ENCODE measurements around the gene PLA2G2F.

PLA2G2F gene

DNA sequence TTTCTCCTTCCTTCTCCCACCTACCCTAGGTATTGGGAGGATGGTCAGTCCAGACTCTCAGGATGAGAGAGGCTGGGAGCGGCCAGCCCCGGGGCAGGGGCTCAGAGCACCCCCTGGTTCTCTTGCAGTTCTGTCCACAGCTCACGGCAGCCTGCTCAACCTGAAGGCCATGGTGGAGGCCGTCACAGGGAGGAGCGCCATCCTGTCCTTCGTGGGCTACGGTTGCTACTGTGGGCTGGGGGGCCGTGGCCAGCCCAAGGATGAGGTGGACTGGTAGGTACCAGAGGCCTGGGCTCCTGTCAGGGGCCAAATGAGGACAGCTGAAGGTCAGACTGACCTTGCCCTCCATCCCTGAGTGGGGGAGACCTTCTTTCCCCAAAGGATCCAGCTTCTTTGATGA, 4.2 kb downstream of the PLA2G2F start:
- no peak for DNase-seq (ENCODE audit: low spot score)

DNA sequence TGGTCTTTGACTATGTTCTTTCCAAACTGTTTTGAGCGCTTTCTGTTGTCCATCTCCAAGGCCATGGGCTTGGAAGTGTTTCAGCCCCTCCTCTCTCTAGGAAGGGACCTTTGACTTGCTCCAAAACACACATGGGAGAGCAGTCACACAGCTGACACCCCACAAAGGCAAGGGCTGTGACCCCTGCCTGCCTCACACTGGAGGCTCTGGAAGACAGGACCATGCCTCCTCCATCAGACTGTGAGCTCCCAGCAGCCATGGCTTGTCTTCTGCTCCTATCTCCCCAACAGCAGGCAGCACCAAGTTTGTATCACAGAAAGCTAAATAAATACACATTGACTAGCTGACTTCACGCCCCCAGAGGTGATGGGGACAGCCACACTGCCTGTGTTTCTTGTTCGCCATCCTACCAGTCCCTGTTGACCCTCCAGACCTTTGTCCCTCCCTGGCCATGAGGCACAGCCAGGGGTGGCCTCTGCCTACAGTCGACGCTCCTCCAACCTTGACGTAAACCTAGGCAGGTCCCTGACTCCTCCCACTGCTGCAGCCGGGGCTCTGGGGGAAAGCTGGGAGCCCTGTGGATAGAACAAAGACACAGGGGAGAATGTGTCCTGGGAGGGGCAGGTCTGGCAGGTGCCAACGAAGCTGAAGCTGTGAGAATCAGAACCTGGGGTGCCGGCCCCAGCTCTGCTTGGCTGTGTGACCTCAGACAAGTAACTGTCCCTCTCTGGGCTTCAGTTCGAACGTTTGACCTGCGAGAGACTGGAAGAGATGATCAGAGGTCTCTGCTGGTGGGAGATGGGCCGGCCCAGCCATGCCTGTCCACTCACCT, 4.8 kb downstream of the PLA2G2F start:
- no peak for DNase-seq (ENCODE audit: low spot score)

DNA sequence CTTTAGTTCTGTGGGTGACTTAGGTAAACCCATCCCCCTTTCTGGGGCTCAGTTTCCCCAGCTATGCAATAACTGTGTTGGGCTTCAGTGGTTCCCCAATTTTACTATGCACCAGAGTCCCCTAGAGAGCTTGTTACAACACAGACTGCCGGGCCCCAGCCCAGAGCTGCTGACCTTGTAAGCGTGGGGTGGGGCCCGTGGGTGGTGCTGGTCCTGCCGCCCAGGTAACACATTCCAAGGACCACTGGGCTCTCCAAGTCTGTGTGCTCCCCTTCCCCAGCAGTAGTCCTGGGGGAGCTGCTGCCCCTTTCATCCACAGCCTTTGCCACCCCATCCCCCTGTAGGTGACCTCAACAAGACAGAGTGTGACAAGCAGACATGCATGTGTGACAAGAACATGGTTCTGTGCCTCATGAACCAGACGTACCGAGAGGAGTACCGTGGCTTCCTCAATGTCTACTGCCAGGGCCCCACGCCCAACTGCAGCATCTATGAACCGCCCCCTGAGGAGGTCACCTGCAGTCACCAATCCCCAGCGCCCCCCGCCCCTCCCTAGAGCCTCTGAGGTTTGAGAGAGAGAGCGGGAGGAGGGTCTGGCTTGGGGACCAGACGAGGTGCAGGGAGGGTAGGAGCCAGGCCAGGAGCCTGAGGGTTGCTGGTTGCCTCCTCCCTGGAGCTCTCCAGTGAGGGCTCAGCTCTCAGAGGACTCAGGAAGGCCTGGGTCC, 8.9 kb downstream of the PLA2G2F start:
- no peak for DNase-seq (ENCODE audit: low spot score)

DNA sequence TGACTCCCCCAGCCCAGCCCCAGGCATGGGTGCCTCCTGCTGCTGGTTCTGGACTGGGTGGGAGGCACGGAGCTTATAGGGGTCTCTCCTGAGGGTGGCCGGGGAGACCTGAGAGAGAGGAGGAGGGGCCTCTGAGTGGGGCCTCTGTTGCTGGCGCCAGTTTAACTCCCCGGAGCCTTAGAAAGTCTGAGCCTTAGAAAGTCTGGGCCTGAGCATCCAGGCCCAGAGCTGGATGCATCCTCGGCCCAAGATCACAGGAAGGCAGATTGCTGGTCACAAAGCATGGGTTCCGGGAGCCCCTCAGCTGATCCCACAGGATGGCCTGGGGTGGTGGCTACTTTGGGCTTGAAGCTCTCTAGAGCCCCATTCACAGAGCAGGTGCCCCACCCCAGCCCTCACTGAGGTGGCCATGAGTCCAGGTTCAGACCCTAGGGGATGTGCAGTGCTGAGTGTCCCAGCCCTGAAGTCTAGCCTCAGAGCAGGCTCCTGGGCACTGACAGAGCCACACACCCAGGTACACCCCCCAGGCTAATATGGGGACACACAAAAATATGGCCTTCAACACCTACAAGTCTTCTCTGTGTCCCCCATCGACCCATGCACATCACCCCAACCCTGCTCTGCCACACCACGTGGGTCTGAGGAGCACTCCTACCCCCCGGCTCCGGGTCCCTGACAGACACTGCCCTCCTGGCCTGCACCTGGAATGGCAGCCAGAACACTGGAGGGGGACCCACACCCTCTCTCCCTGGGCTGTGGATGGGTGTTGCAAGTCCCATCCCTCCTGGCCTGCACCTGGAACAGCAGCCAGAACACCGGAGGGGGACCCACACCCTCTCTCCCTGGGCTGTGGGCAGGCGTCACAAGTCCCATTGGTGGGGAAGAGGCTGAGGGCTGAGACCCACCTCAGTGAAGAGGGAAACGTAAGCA, 9.7 kb downstream of the PLA2G2F start:
- DNase-seq (ENCODE audit: low spot score) = no peak

DNA sequence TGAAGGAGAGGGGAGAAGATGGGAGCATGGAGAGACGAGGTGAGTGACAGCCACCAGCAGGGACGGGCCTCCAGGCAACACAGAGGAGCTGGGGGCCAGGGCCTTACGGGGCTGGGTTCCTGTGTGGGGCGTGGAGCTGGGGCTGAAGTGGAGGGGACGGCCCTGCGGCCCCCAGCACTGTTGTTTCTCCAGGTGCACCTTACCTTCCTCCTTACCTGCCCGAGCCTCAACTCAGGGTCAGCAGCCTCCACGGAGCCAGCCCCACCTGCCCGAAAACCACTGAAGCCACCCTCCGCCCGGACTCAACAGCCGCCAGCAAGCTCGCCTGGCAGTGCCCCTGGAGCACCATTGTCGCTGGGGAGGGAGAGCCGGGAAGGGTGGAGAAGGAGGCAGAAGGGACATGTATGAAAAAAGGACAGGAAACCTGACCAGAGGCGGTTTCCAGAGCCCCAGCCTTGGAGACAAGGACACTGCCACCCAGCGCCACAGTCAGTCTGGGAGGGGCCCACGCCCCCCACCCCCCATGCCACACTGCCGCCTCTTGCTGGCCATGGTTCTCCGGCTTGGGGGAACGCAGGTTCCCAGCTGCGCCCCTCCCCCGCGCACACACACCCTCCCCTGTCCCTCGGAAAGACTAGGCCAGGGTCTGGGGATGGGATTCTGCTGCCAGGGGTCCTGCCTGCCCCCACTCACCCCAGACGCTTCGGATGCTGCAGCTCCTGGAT, 10.6 kb downstream of the PLA2G2F start:
- DNase-seq (ENCODE audit: low spot score) = no peak

DNA sequence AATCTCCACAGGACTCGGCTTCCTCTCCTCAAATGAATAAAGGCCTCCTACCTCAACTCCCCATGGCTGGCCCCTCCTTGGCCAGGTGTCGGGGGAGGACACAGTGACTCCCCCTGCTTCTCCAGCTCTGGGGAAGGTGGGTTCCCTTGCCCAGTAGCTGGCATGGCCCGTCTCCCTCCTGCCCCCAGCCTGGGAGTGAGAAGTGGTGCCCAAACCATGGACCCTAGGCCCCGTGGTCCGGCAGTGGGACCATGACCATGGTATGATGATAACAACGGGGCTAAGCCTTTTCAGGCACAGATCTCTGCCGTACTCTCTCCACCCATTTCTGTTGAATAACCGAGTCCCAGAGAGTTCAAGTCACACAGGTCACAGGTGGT, 11.2 kb downstream of the PLA2G2F start:
- DNase-seq (ENCODE audit: low spot score) = no peak

DNA sequence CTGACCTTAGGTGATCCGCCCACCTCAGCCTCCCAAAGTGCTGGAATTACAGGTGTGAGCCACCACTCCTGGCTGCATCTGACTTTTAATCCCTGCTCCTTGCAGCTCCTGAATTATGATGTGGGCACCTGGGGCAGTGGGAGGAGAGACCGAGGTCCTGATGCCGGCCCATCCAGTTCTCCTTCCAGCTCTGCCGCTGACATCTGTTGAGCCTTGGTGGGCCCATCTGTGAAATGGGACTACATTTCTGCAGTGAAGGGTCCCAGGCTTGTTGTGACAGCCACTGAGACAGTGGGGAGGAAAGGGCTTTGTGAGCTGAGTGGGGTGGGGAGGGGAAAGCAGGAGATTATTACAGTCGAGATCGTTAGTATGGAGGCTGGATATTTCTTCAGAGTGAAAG, 11.8 kb downstream of the PLA2G2F start:
- DNase-seq (ENCODE audit: low spot score) = no peak

DNA sequence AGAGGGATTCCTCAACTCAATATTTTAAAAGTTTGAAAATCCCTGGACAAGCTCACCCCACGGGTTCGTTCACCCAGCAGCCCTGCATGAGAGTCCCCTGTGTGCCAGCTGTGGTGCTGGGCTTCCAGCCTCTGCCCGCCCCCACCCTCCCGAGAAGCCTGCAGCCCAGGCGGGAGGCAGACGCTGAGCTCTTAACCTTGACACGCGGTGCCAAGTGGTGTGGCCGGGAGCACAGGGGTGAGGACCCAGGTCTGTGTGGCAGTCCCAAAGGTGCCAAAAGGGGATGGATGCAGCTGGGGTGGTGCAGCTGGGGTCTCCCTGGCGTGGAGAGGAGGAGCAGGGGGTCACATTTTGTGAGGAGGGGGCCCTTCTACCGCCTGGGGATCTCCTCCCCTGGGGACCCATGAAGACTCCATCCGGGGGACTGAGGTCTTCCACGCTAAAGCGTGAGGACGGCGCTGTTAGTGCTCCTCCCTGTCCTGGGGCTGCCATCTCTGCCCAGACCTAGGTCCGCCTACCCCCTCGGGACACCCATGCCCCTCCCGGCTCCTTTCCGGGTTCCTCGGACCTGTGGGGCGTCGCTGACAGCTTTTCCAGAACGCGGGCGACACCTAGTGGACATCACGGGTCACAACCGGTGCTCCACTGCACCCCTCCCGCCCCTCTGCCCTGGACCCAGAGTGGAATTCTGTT, 12.9 kb downstream of the PLA2G2F start:
- DNase-seq (ENCODE audit: low spot score) = peak; percentile 87

DNA sequence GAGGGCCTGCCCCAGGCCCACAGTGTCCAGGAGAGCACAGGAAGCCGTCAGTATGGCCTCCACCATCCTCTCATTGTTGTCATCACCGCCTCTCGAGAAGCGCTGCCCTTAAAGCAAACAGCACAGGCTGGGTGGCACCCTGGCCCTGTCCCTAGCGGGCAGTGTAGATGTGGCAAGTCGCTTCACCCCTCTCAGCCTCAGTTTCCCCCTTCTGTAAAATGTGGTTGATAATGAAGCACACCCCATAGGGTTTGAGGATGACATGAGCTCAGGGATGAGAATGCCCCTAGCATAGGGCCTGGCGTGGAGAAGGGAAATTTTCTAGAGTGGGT, 13.4 kb downstream of the PLA2G2F start:
- DNase-seq (ENCODE audit: low spot score) = no peak

DNA sequence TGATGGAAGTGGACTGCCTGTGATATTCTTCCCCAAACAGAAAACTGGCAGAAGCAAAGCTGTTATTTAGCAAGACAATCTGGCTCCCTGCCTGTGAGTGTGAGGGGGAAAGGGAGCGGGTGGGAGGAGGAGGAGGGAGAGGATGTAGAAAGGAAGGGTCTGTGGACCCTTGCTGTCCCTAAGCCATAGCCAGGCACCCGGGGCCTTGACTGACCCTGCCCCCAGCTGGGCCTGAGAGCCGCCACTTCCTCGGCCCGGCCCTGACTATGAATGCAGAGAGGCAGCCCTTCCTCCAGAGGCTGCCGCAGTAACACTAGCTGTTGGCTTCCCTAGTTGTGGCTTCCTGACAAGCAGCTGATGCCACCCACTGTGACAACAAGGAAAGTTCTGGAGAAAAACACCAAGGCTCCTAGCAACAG, 13.9 kb downstream of the PLA2G2F start:
- DNase-seq (ENCODE audit: low spot score) = peak; percentile 65

DNA sequence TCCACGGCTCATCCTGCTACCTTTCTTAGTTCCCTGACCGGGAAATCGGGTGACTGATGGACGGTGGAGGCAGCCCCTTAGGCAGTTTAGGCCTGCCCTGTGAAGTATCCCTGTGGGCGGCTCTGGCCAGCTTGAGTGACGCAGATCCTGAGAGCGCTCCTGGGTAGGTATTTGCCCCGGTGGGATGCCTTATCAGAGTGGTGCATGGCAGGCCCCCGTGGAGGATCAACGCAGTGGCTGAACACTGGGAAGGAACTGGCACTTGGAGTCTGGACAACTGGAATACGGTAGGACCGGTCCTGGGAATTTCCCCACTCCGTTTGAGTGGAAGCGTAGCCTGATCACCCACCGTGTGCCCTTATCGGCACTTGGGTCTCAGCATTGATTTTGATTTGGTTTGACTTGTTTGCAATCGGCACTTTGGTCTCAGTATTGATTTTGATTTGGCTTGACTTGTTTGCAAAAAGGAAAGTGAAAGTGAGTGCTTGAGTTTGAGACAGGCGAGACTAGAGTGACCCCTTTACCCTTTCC, 15.2 kb downstream of the PLA2G2F start:
- DNase-seq (ENCODE audit: low spot score) = peak; percentile 48

DNA sequence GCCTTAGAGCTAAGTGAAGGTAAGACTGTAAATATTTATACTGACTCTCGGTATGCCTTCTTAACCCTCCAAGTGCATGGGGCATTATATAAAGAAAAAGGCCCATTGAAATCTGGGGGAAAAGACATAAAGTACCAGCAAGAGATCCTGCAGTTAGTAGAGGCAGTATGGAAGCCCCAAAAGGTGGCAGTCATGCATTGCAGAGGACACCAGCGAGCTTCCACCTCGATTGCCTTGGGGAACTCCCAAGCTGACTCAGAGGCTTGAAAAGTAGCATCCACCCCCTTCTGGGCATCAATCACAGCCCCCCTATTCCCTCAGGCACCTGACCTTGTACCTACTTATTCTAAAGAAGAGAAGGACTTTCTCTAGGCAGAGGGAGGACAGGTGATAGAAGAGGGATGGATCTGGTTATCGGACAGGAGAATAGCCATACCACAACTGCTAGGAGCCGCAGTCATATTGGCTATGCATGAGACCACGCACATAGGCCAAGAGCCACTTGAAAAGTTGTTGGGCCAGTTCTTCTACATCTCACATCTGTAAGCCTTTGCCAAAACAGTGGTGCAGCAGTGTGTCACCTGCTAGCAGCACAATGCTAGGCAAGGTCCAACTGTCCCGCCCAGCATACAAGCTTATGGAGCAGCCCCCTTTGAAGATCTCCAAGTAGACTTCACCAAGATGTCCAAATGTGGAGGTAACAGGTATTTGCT, 19.4 kb downstream of the PLA2G2F start:
- no peak for DNase-seq (ENCODE audit: low spot score)

DNA sequence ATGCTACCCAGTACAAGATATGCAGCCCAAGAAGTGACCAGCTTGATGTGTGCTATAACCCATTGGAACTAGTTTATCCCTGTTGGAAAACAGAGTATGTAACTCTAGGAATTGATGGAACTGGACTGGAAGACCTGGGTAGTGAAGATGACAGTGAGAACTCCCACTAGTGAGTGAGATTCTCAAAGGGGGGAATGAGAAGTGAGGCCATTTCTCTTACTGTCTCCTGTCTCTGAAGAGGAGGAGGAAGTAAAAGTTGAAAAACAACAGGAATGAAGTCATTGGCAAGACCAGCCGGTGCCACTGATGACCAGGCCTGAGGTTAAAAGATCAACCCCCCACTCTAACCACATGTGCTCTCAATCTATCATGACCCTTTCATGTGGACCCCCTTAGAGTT, 20.9 kb downstream of the PLA2G2F start:
- DNase-seq (ENCODE audit: low spot score) = no peak

DNA sequence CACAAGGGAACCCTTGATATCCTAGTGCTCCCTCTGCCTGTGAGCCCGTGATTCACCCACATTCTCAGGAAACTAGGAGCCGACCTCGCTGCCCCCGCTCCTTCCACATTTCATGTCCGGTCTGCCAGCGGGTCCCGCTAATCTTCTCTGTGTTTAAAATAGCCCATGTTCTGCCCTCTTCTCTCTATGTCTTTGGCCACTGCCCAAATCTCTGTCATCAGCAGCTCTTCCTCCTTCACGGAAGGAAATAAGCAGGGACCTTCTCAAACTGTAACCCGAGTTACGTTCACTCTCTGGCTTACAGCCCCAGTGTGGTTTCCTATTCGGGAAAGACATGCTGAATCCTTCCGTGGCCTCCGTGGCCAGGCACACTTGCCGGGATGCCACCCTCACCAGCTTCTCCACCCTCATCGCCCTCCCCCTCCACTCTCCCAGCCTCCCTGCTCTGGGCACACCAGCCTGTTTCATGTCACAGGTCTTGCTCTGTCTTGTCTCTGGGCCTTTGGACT, 25.6 kb downstream of the PLA2G2F start:
- DNase-seq (ENCODE audit: low spot score) = no peak

DNA sequence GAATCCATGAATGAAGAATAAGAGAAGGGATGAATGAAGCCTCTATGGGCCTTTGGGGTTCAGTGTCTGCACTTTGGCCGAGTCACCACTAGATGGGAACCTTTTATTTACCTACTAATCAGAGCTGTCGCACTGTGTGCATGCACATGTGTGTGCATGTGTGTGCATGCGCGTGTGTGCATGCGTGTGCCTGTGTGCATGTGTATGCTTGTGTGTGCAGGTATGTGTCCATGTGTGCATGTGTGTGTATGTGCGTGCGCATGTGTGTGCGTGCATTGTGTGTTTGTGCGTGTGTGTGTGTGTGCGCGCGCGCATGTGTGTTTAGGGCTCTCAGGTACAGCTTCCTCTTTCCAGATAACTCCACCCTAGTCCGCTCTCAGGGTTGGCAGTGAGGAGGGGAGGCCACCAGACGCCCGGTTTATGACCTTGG, 26.4 kb downstream of the PLA2G2F start:
- DNase-seq (ENCODE audit: low spot score) = no peak

DNA sequence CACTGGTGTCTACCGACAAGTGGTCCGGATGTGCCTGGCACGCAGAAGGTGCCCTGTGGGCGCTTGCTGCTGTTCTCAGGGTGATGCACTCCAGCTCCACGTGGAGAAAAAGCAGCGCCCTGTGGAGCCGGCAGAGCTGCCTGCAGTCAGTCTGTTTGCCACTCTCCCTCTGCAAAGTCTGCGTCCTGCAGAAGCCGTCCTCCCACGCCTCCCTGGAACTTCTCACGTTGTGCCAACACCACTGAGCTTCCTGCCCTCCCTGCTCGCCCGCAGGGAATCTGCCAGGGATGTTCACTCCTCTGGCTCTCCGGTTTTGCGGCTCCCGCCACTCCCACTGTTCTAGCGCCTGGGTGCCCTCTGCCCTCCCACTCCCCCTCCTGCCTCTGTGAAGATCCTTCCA, 26.9 kb downstream of the PLA2G2F start:
- DNase-seq (ENCODE audit: low spot score) = no peak

DNA sequence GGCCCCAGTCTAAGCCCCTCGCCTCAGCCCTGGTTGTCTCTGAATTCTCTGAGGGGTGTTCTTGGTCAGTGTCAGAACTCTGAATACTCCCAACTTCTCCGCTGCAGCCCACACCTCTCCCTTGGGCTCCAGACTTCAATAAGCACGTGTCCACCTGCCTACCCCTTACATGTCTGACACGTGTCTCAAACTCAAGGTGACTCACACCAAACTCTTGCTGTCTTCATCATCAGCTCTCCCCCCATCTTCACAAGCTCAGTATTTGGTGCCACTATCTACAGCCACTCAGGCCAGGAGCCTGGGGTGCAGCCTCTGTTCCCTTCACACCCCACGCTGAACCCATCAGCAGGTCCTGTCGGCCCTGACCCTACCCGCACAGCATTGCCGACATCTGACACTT, 28.0 kb downstream of the PLA2G2F start:
- no peak for DNase-seq (ENCODE audit: low spot score)

DNA sequence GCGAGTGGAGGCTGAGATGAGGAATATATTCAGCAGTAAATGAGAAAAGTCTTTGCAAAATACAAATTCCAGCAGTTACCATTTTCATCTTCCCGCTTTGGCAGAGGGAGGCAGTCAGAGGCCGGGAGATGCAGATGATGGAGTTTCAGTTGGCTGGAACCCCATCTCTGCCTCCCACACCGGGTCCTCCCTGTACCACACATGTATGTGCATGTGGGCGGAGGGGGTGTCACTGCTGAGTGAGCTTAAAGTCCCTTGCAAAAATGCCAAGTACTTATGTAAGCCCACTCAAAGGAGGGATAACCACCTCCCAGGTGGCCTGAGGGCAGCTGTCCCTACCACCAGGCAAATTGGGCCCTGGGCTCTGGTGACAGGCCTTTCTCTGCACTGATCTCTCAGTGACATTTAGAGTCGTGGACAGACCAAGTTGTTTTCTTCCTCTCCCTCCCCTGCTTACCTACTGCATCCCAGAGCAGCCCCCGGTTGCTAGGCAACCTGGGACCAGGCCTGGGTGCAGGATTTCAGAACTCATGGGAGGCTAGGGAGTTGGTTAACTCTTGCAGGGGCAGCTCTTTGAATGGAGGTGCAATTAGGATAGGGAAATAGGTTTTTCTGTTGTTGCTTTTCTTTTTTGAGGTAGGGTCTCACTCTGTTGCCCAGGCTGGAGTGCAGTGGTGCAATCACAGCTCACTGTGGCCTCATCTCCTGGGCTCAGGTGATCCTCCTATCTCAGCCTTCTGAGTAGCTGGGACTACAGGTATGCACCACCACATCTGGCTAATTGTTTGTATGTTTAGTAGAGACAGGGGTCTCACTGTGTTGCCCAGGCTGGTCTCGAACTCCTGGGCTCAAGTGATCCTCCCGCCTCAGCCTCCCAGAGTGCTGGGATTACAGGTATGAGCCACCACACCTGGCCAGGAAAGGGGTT, 29.7 kb downstream of the PLA2G2F start:
- no peak for DNase-seq (ENCODE audit: low spot score)

DNA sequence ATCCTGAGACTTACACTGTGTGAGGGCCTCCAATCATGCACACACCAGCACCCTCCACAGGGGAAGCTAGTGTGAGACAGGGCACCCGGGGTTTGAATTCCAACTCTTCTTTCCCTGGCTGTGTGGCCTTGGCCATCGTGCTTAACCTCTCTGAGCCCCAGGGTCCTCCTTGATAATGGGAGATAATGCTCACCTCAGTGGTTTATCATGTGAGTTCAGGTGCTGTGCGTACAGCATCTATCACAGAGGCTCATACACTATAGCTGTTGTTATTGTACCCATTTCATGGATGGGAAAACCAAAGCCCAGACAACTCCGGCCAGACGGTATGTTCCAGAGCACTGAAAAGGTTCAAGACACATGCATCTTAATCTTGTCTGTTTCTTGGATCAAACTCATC, 30.8 kb downstream of the PLA2G2F start:
- no peak for DNase-seq (ENCODE audit: low spot score)
